HFFc6 (cell line): ENCODE results near the gene EDEM3. TPM values are rescaled to one million over a fixed set of nuclear protein-coding genes. Genes with fewer than 3 reads are reported as not detected.

ENCODE experiments used
- DNase-seq: peaks from one replicate; pipeline ENCODE4 v3.0.0-alpha.2; 2018
- H3K27ac Mint-ChIP-seq: 2 replicates; pipeline ENCODE4 v1.8.0; 2020; ENCODE audit warnings: mild to moderate bottlenecking, mixed read lengths
- H3K27me3 Mint-ChIP-seq: 2 replicates; pipeline ENCODE4 v1.8.0; 2021; ENCODE audit warnings: mild to moderate bottlenecking, moderate library complexity, mixed read lengths; ENCODE audit not compliant: insufficient read depth
- H3K36me3 Mint-ChIP-seq: 2 replicates; pipeline ENCODE4 v1.8.0; 2021; ENCODE audit warnings: low read depth, mixed read lengths
- H3K4me1 Mint-ChIP-seq: 2 replicates; pipeline ENCODE4 v1.8.0; 2020; ENCODE audit warnings: low read depth, mixed read lengths
- H3K4me3 Mint-ChIP-seq: 2 replicates; pipeline ENCODE4 v1.8.0; 2020; ENCODE audit warnings: mild to moderate bottlenecking, moderate library complexity, mixed read lengths
- H3K9me3 Mint-ChIP-seq: 2 replicates; pipeline ENCODE4 v1.8.0; 2020; ENCODE audit warnings: mild to moderate bottlenecking, mixed read lengths
- total RNA-seq, 6 experiments: library from RNA; stranded (reverse); fragmentation: NEBNext Ultra II Directional; extraction: Animal tissue kit (Norgen Biotek cat#: 25700); gene quantifications; 2 replicates in 1 of 6; 3 replicates in 5 of 6; pipeline ENCODE4 v1.2.3, GENCODE V29; 2021
- TF ChIP-seq, protein P1 (sequence below): fragments of 200-600 bp; sonication (generic); IDR thresholded peaks from 2 replicates; pipeline ENCODE4 v1.5.0; 2021; ENCODE audit warnings: antibody characterized with exemption, mild to moderate bottlenecking

Gene EDEM3
- total RNA-seq, 6 experiments from 2014 or later = 29.9 to 38.6 (median 32.3) TPM

DNA sequence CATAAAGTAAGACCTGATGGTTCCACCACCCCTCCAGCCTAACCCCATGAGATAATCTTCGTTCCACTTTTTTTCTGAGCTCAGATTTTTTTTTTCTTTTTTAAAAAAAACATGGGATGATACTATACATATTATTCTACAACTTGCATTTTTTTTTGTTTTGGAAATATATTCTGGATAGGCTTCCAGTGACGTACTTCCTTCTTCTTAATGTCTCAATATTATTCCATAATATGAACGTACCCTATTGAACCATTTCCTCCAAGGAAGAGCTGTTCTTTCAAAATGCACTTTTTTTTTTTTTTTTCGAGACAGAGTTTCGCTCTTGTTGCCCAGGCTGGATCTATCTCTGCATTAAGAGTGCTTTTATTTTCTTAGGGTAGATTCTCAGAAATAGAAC is 1.5 kb downstream of the EDEM3 start:
- H3K9me3 Mint-ChIP-seq = no peaks in the 10 kb centered on the region
- H3K4me3 Mint-ChIP-seq = peak overlapping the region; percentile 98
- H3K27ac Mint-ChIP-seq = peak overlapping the region; percentile 93; the same call in 1 of the 2 replicates
- no peak for DNase-seq
- H3K4me1 Mint-ChIP-seq = peaks cover 46% of the 10 kb centered on the region
- 0 out of 2 replicates have a peak, but pooled peaks cover 6% of the 10 kb centered on the region for H3K36me3 Mint-ChIP-seq
- peaks cover 4% of the 10 kb centered on the region; the same call in 1 of the 2 replicates for H3K27me3 Mint-ChIP-seq
- TF ChIP-seq, protein P1, sequence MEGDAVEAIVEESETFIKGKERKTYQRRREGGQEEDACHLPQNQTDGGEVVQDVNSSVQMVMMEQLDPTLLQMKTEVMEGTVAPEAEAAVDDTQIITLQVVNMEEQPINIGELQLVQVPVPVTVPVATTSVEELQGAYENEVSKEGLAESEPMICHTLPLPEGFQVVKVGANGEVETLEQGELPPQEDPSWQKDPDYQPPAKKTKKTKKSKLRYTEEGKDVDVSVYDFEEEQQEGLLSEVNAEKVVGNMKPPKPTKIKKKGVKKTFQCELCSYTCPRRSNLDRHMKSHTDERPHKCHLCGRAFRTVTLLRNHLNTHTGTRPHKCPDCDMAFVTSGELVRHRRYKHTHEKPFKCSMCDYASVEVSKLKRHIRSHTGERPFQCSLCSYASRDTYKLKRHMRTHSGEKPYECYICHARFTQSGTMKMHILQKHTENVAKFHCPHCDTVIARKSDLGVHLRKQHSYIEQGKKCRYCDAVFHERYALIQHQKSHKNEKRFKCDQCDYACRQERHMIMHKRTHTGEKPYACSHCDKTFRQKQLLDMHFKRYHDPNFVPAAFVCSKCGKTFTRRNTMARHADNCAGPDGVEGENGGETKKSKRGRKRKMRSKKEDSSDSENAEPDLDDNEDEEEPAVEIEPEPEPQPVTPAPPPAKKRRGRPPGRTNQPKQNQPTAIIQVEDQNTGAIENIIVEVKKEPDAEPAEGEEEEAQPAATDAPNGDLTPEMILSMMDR = no peak

DNA sequence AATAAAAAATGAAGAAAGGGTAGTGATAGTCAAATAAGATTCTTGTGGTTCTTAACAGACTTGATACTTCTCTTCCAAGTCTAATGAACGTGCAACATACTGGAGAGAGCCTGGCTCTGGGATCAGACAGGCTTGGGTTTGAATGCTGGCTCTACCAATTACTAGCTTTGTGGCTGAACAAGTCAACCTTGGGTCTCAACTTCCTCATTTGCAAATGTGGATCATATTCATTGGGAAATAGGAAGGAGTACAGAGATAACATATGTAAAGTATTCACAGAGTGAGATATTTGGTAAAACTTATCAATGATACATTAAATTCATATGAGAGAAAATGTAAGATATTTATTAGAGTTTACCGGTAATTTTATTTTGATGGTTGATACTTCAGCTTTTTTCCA is 2.0 kb downstream of the EDEM3 start:
- no peaks in the 10 kb centered on the region for H3K9me3 Mint-ChIP-seq
- no peak overlapping the region for H3K27ac Mint-ChIP-seq
- peaks cover 46% of the 10 kb centered on the region for H3K4me1 Mint-ChIP-seq
- peak overlapping the region; percentile 98 for H3K4me3 Mint-ChIP-seq
- H3K27me3 Mint-ChIP-seq = peaks cover 4% of the 10 kb centered on the region; the same call in 1 of the 2 replicates
- TF ChIP-seq, protein P1 = no peak
- 0 out of 2 replicates have a peak, but pooled peaks cover 6% of the 10 kb centered on the region for H3K36me3 Mint-ChIP-seq
- no peak for DNase-seq

DNA sequence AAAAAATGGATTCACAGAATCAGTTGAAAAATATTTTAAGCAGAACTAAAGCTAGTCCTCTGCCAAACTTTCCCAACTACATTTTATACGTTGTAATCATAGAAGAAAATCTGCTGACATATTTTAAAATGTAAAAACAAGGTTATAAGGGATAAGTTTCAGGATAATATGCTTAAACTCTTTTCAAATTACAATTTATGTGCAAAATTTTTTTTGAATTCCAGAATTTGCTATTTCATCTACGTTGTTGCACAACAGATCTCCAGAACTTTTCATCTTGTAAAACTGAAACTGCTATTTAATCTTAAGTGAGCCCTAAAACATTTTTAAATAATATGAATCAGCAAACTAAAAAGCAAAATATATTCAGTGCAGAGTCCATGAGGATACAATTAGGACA is 5.9 kb downstream of the EDEM3 start:
- H3K4me3 Mint-ChIP-seq = no peak overlapping the region
- no peak for DNase-seq
- no peaks in the 10 kb centered on the region for H3K9me3 Mint-ChIP-seq
- peaks cover 11% of the 10 kb centered on the region; the same call in 1 of the 2 replicates for H3K36me3 Mint-ChIP-seq
- peaks cover 54% of the 10 kb centered on the region for H3K4me1 Mint-ChIP-seq
- H3K27me3 Mint-ChIP-seq = no peaks in the 10 kb centered on the region
- TF ChIP-seq, protein P1 = no peak
- no peak overlapping the region for H3K27ac Mint-ChIP-seq

DNA sequence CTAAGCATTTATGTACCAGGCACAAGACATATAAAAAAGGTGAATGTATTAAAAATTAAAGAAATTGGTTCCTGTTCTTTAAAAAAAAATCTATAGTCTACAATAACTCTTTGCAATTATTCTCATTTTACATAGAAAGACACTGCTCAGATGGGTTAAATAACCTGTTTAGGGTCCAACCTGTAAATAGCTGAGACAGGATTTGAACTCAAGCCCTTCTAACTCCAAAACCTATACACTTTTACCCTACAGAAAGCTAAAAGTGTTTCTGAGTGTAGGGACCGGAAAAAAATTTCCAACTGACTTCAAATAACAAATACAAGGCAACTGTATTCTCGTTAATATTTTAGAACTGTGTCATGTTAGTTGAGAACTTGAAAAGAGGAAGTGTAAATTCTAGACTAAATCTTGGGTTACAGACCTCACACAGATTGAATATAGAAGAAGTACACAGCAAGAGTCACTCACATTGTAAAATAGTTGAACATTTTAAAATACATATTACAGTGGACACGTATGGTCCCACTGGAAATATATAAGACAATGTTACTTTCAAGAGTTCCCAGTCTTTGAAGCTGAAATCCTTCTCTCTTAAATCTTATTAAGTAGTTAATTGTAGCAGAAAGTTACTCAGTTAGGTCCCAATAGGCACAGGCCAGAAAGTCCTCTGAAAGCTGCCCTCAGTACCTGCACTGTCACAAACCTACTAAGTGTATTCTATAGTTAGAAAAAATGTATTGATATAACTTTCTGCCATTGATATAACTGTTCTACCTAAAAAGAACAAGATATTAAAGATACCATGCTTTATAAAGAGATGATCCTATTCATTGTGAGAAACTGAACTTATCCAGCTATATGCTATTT is 7.3 kb downstream of the EDEM3 start:
- H3K27me3 Mint-ChIP-seq = no peaks in the 10 kb centered on the region
- peaks cover 47% of the 10 kb centered on the region for H3K4me1 Mint-ChIP-seq
- TF ChIP-seq, protein P1 = no peak
- DNase-seq = no peak
- no peaks in the 10 kb centered on the region for H3K9me3 Mint-ChIP-seq
- H3K27ac Mint-ChIP-seq = no peak overlapping the region
- H3K4me3 Mint-ChIP-seq = no peak overlapping the region
- peaks cover 7% of the 10 kb centered on the region; the same call in 1 of the 2 replicates for H3K36me3 Mint-ChIP-seq

DNA sequence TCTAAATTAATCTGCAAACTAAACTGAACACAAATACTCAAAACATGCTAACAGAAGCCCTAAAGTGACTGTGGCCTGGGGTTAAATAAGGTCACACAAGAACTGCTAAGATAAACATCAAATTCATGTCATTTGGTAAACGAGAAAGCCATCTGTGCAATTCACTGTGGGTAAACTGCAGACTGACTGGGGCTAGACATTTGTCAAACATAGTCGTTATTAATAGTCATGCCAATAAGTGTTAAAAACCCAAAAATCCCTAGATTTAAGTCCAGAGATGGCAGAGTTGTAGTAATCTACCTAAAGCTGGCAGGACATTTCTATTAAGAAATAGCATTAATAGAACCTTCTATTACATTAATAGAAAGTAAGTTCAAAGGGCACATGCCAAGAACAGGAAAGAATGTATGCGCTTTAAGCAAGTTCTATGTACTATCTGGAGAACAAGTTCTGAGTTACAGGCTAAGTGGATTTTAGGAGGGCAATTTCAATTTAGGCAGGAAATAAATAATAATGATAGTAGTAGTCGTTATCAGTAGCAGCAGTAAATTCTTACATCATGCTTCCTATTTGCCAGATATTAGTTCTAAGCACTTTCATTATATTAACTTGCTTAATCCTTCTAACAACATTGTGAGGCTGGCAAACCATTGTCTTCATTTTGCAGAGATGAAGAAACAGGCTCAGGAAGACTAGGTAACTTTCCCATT is 8.6 kb downstream of the EDEM3 start:
- H3K36me3 Mint-ChIP-seq = peaks cover 7% of the 10 kb centered on the region; the same call in 1 of the 2 replicates
- no peak overlapping the region for H3K27ac Mint-ChIP-seq
- no peak overlapping the region for H3K4me3 Mint-ChIP-seq

More for the DNA sequence above, 8.6 kb downstream of the EDEM3 start:
- TF ChIP-seq, protein P1 = no peak
- no peak for DNase-seq
- Mint-ChIP-seq H3K27me3 (no peaks in the 10 kb centered on the region), H3K9me3 (no peaks in the 10 kb centered on the region), H3K4me1 (peaks cover 42% of the 10 kb centered on the region)
